ENCODE data around the gene TTC6.

DNA sequence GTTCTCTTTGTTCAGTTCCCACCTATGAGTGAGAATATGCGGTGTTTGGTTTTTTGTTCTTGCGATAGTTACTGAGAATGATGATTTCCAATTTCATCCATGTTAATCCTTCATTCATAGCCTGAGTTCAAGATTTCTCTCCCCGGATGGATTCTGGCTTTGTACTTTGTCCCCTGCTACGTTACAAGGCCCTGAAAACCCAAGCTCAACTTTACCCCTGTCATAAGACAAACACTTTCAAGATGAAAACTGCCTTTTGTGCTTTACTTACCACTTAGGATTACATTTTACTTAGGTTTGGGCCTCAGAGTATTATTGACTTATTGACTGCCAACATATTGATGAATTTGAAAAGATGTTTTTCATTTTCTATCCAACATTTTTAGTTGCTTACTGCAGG lies 36.7 kb upstream of the TTC6 start:
- TF ChIP-seq, protein P1, sequence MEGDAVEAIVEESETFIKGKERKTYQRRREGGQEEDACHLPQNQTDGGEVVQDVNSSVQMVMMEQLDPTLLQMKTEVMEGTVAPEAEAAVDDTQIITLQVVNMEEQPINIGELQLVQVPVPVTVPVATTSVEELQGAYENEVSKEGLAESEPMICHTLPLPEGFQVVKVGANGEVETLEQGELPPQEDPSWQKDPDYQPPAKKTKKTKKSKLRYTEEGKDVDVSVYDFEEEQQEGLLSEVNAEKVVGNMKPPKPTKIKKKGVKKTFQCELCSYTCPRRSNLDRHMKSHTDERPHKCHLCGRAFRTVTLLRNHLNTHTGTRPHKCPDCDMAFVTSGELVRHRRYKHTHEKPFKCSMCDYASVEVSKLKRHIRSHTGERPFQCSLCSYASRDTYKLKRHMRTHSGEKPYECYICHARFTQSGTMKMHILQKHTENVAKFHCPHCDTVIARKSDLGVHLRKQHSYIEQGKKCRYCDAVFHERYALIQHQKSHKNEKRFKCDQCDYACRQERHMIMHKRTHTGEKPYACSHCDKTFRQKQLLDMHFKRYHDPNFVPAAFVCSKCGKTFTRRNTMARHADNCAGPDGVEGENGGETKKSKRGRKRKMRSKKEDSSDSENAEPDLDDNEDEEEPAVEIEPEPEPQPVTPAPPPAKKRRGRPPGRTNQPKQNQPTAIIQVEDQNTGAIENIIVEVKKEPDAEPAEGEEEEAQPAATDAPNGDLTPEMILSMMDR (IDR thresholded peaks at IDR 0.05; ENCODE audit: borderline replicate concordance, extremely low read depth, low read length, poor library complexity, severe bottlenecking) = no peak
- no peak for TF ChIP-seq EZH2 (IDR thresholded peaks at IDR 0.05; ENCODE audit: borderline replicate concordance, low read depth, low read length, severe bottlenecking)

Measured in DND-41 (cell line).